ENCODE data around the gene EHD2.

DNA sequence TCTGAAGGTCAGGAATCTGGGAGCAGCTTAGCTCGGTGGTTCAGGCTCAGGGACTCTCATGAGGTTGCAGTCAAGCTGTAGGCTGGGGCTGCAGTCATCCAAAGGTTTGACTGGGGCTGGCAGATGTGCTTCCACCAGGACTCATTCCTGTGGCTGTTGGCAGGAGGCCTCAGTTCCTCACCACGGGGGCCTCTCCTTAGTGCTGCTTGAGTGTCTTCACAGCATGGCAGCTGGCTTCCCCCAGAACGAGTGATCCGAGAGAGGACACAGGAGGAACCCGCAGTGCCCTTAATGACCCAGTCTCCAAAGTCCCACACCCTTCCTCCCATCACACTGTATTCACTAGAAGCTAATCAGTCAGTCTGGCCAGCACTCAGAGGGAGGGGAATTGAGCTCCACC is 38.7 kb upstream of the EHD2 start:
- TF ChIP-seq CTCF (conservative IDR thresholded peaks at IDR 0.05; ENCODE audit: low read depth, low read length): no peak
- TF ChIP-seq POLR2A (IDR thresholded peaks at IDR 0.05; ENCODE audit: low read depth, low read length): no peak

All from IMR-90 (cell line).